ENCODE measurements around the gene HLA-B.

- TF ChIP-seq CTCF (IDR thresholded peaks at IDR 0.05; ENCODE audit: insufficient read depth, low read length) (no peak), REST (IDR thresholded peaks at IDR 0.05; ENCODE audit: insufficient replicate concordance, low read depth) (no peak), POLR2AphosphoS5 (IDR thresholded peaks at IDR 0.05; ENCODE audit: low read depth) (no peak), GABPA (IDR thresholded peaks at IDR 0.05; ENCODE audit: low read depth) (no peak)
These were observed 6.6 kb downstream of the HLA-B start for GRCh38 chr6:31350196-31351032.
